CD14-positive monocyte (primary cell): ENCODE measurements around the gene NDUFB8. TPM values are rescaled to one million over a fixed set of nuclear protein-coding genes. Genes with fewer than 3 reads are reported as not detected.

Source experiments
- DNase-seq, 3 donors: peaks; one replicate each; pipeline ENCODE4 v3.0.0-alpha.2; 2011 to 2022
- H2AFZ ChIP-seq: 2 replicates; pipeline ENCODE4 v1.6.0; 2012; ENCODE audit warnings: mild to moderate bottlenecking, low read depth, low read length, inconsistent platforms; ENCODE audit not compliant: insufficient read depth, poor library complexity, severe bottlenecking
- H3K27ac ChIP-seq, 2 donors: 1 replicate in 1 of 2; 2 replicates in 1 of 2; pipeline ENCODE4 v1.5.1; 2012 to 2013; ENCODE audit warnings: low read length in 2 of 2, control low read depth in 1 of 2, inconsistent platforms in 1 of 2, low read depth in 1 of 2, mild to moderate bottlenecking in 1 of 2
- H3K27me3 ChIP-seq, 2 donors: one replicate each; pipeline versions ENCODE4 v1.6.0 to v1.6.1; 2011 to 2013; ENCODE audit warnings: low read length in 2 of 2; ENCODE audit not compliant: control insufficient read depth in 2 of 2, insufficient read depth in 2 of 2
- H3K36me3 ChIP-seq, 2 donors: replicated peaks in 1 of 2; 1 replicate in 1 of 2; 2 replicates in 1 of 2; pipeline versions ENCODE4 v1.5.1 to v1.6.1; 2012 to 2013; ENCODE audit warnings: low read length in 2 of 2, control low read depth in 1 of 2, inconsistent platforms in 1 of 2, mild to moderate bottlenecking in 1 of 2; ENCODE audit not compliant: insufficient read depth in 2 of 2, control insufficient read depth in 1 of 2
- H3K4me1 ChIP-seq, 2 donors: 1 replicate in 1 of 2; 2 replicates in 1 of 2; pipeline versions ENCODE4 v1.5.1 to v1.6.1; 2012 to 2013; ENCODE audit warnings: low read length in 2 of 2, control low read depth in 1 of 2, inconsistent platforms in 1 of 2, mild to moderate bottlenecking in 1 of 2, moderate library complexity in 1 of 2; ENCODE audit not compliant: insufficient read depth in 2 of 2, control insufficient read depth in 1 of 2
- H3K4me2 ChIP-seq: replicated peaks from 2 replicates; pipeline ENCODE3; 2012; ENCODE audit warnings: low read length, moderate library complexity, mild to moderate bottlenecking; ENCODE audit not compliant: poor library complexity, severe bottlenecking; ENCODE audit errors: extremely low read depth
- H3K4me3 ChIP-seq, 3 experiments: fragments of 200-600 bp in 1 of 3; sonication (generic) in 1 of 3; replicated peaks in 1 of 3; 1 replicate in 2 of 3; 2 replicates in 1 of 3; pipeline ENCODE4 v1.5.1; 2011 to 2013; ENCODE audit warnings: low read length in 3 of 3, mild to moderate bottlenecking in 3 of 3, control low read depth in 2 of 3, low read depth in 2 of 3, inconsistent platforms in 1 of 3, moderate library complexity in 1 of 3
- H3K79me2 ChIP-seq: 2 replicates; pipeline ENCODE4 v1.6.0; 2012; ENCODE audit warnings: mild to moderate bottlenecking, control low read depth, inconsistent platforms, low read length, moderate library complexity; ENCODE audit not compliant: insufficient read depth
- H3K9ac ChIP-seq: 2 replicates; pipeline ENCODE4 v1.6.0; 2017; ENCODE audit warnings: low read length, mild to moderate bottlenecking; ENCODE audit not compliant: insufficient read depth, poor library complexity, severe bottlenecking
- H3K9me3 ChIP-seq, 2 donors: replicated peaks in 1 of 2; 1 replicate in 1 of 2; 2 replicates in 1 of 2; pipeline versions ENCODE4 v1.5.1 to v1.6.1; 2012 to 2013; ENCODE audit warnings: low read length in 2 of 2, control low read depth in 1 of 2; ENCODE audit not compliant: control insufficient read depth in 1 of 2, insufficient read depth in 1 of 2
- H4K20me1 ChIP-seq: 2 replicates; pipeline ENCODE4 v1.6.0; 2012; ENCODE audit warnings: mild to moderate bottlenecking, low read length, control low read depth, moderate library complexity; ENCODE audit not compliant: insufficient read depth
- H3K27ac Mint-ChIP-seq, 7 donors: one replicate each; pipeline ENCODE4 v1.8.0; 2020; ENCODE audit warnings: mild to moderate bottlenecking in 7 of 7, mixed read lengths in 7 of 7, moderate library complexity in 6 of 7, inconsistent platforms in 2 of 7
- H3K27me3 Mint-ChIP-seq, 3 donors: one replicate each; pipeline ENCODE4 v1.8.0; 2021 to 2022; ENCODE audit warnings: low read depth in 3 of 3, mild to moderate bottlenecking in 3 of 3, mixed read lengths in 3 of 3, moderate library complexity in 3 of 3, inconsistent platforms in 1 of 3
- H3K36me3 Mint-ChIP-seq, 2 donors: one replicate each; pipeline ENCODE4 v1.8.0; 2020; ENCODE audit warnings: mixed read lengths in 2 of 2, inconsistent platforms in 1 of 2, mild to moderate bottlenecking in 1 of 2
- H3K4me1 Mint-ChIP-seq: one replicate; pipeline ENCODE4 v1.8.0; 2020; ENCODE audit warnings: mild to moderate bottlenecking, mixed read lengths
- H3K4me3 Mint-ChIP-seq, 2 donors: one replicate each; pipeline ENCODE4 v1.8.0; 2020; ENCODE audit warnings: mild to moderate bottlenecking in 2 of 2, mixed read lengths in 2 of 2, moderate library complexity in 1 of 2
- H3K9me3 Mint-ChIP-seq, 7 donors: one replicate each; pipeline ENCODE4 v1.8.0; 2020 to 2022; ENCODE audit warnings: mixed read lengths in 7 of 7, mild to moderate bottlenecking in 6 of 7, moderate library complexity in 6 of 7, inconsistent platforms in 2 of 7
- CTCF ChIP-seq: fragments of 200-600 bp; IDR thresholded peaks from one replicate; pipeline ENCODE4 v1.8.0; 2022; ENCODE audit warnings: antibody characterized with exemption, mild to moderate bottlenecking
- WGBS: methylation state at CpG from one replicate; pipeline ENCODE4 v1.1.5; 2013; ENCODE audit warnings: missing lambda C conversion rate; ENCODE audit not compliant: insufficient coverage; 5-methylcytosine and 5-hydroxymethylcytosine counted together
- intact Hi-C, 2 donors: fragments of 100-400 bp; cut with micrococcal nuclease; formaldehyde crosslinking; loops; one replicate each; pipeline versions ENCODE4 v1.15.0 to v1.15.1; 2023
- polyA plus RNA-seq, 3 donors: library from polyadenylated mRNA; depleted of rRNA in 1 of 3; unstranded in 2 of 3; stranded (reverse) in 1 of 3; fragments of 300-500 nt in 2 of 3; fragments of >200 nt in 1 of 3; fragmentation: Illumina TruSeq in 2 of 3; gene quantifications; 1 replicate in 2 of 3; 2 replicates in 1 of 3; pipeline ENCODE4 v1.2.3, GENCODE V29; 2012 to 2021

The NDUFB8 gene
- polyA plus RNA-seq, 3 donors, result 124 to 419 (median 381) TPM

GRCh38 chr10:100528123-100528886, 1.4 kb downstream of the NDUFB8 start:
- WGBS, result 100% methylated on average over 2 of the region's 7 CpGs
- no peak for TF ChIP-seq CTCF
- H3K27me3 Mint-ChIP-seq, result peaks cover 0 to 4% (median 1%) of the 10 kb centered on the region in 3 donors
- H3K4me2 ChIP-seq, result peak overlapping the region; percentile 96
- peak overlapping the region in 6 of 7 donors; percentile 12 to 99 (median 94) for H3K27ac Mint-ChIP-seq
- no peaks in the 10 kb centered on the region for H3K27me3 ChIP-seq
- H3K36me3 ChIP-seq, result peaks cover 39 to 42% of the 10 kb centered on the region in 2 donors
- H4K20me1 ChIP-seq, result no peaks in the 10 kb centered on the region
- H3K4me3 ChIP-seq, result peak overlapping the region; percentile 87 to 99 (median 94)
- peaks cover 0 to 5% (median 0%) of the 10 kb centered on the region in 7 donors for H3K9me3 Mint-ChIP-seq
- peaks cover 18% of the 10 kb centered on the region for H3K4me1 Mint-ChIP-seq
- peak overlapping the region; percentile 80 for H3K9ac ChIP-seq
- H3K79me2 ChIP-seq, result peaks cover 25% of the 10 kb centered on the region
- peak in 1 of 3 donors; percentile 30 for DNase-seq
- peaks cover 15 to 20% of the 10 kb centered on the region in 2 donors for H3K4me1 ChIP-seq
- peaks cover 38 to 40% of the 10 kb centered on the region in 2 donors for H3K36me3 Mint-ChIP-seq
- H3K9me3 ChIP-seq, result no peaks in the 10 kb centered on the region
- intact Hi-C loops, result no loop called here
- peak overlapping the region; percentile 94 for H2AFZ ChIP-seq
- peak overlapping the region; percentile 100 for H3K4me3 Mint-ChIP-seq
- peak overlapping the region in 1 of 2 donors; percentile 82 for H3K27ac ChIP-seq

GRCh38 chr10:100524638-100525037, 5.0 kb downstream of the NDUFB8 start:
- H3K36me3 ChIP-seq, result peaks cover 48 to 60% of the 10 kb centered on the region in 2 donors
- peaks cover 8 to 10% of the 10 kb centered on the region in 2 donors for H3K27me3 ChIP-seq
- no peak overlapping the region for H3K4me3 Mint-ChIP-seq

More at GRCh38 chr10:100524638-100525037, 5.0 kb downstream of the NDUFB8 start:
- H3K27me3 Mint-ChIP-seq, result peaks cover 12 to 14% (median 13%) of the 10 kb centered on the region in 3 donors
- Histone ChIP-seq H3K4me1 (peaks cover 9 to 17% of the 10 kb centered on the region in 2 donors), H3K27ac (no peak overlapping the region), H3K4me3 (no peak overlapping the region), H3K4me2 (no peak overlapping the region), H4K20me1 (no peaks in the 10 kb centered on the region), H3K9me3 (peaks cover 0 to 4% of the 10 kb centered on the region in 2 donors), H3K9ac (no peak overlapping the region), H2AFZ (no peak overlapping the region), H3K79me2 (peaks cover 22% of the 10 kb centered on the region)
- no peak for TF ChIP-seq CTCF
- intact Hi-C loops, result loop anchor here in 1 of 2 donors (5.0 kb wide), 2 partner anchors 87 to 187 kb away; no protein-coding TSS in a partner anchor
- H3K27ac Mint-ChIP-seq, result no peak overlapping the region
- H3K4me1 Mint-ChIP-seq, result peaks cover 14% of the 10 kb centered on the region
- peaks cover 0 to 7% (median 0%) of the 10 kb centered on the region in 7 donors for H3K9me3 Mint-ChIP-seq
- peaks cover 65% of the 10 kb centered on the region in 2 donors for H3K36me3 Mint-ChIP-seq
- DNase-seq, result no peak
- WGBS, result 100% methylated on average over 1 of the region's 2 CpGs
